GM12872 (cell line): Measurements from ENCODE around the gene HECTD1.

ENCODE experiments used
- TF ChIP-seq, protein P1 (sequence below): IDR thresholded peaks from 3 replicates; pipeline ENCODE4 v1.5.1; 2011; ENCODE audit warnings: low read depth, mild to moderate bottlenecking, low read length, moderate library complexity; ENCODE audit not compliant: insufficient read depth

Gene HECTD1

DNA sequence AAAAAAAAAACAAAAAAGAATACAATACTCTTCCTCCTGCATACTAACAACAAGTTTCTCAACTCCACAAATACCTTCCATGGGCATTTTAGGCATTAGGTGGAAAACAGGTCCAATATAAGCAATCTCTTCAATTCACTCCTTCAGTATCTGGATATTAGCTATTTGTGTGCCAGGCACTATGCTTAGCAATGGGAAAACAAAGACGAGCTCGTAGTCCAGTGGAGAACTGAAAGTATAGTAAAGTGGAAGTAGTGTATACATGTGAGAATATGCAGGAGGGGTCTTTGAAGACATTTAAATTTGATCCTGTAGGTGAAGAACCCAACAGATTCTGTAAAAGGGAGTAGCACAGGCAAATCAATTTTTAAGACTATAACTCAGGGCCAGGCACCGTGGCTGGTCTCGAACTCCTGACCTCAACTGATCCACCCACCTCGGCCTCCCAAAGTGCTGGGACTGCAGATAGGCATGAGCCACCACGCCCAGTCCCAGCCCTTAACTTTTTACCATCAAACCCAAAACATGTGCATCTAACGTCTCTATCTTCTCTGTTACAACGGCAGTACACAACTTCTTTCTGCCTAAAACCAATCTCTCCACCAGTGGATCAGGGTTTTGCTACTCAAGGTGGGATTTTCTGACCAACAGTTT lies 10.6 kb downstream of the HECTD1 start:
- TF ChIP-seq, protein P1, sequence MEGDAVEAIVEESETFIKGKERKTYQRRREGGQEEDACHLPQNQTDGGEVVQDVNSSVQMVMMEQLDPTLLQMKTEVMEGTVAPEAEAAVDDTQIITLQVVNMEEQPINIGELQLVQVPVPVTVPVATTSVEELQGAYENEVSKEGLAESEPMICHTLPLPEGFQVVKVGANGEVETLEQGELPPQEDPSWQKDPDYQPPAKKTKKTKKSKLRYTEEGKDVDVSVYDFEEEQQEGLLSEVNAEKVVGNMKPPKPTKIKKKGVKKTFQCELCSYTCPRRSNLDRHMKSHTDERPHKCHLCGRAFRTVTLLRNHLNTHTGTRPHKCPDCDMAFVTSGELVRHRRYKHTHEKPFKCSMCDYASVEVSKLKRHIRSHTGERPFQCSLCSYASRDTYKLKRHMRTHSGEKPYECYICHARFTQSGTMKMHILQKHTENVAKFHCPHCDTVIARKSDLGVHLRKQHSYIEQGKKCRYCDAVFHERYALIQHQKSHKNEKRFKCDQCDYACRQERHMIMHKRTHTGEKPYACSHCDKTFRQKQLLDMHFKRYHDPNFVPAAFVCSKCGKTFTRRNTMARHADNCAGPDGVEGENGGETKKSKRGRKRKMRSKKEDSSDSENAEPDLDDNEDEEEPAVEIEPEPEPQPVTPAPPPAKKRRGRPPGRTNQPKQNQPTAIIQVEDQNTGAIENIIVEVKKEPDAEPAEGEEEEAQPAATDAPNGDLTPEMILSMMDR, result no peak

DNA sequence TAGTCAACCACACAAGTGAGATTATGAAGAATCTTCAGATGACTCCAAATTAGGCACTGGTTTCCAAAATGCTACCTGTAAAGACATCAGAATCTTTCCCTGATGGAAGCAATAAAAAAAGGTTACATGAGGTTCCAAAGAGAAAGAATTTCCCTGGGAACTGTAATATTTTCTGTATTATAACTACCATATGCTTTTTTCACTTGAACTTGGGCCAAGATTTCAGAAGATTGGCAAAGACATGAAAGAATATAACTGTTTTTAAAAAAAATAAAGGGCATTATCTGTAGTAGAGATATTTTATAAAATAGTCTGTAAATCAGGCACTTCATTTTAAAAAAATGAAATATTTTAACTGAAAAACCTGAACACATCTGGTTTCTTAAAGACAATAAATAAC lies 12.9 kb downstream of the HECTD1 start:
- TF ChIP-seq, protein P1, result no peak

DNA sequence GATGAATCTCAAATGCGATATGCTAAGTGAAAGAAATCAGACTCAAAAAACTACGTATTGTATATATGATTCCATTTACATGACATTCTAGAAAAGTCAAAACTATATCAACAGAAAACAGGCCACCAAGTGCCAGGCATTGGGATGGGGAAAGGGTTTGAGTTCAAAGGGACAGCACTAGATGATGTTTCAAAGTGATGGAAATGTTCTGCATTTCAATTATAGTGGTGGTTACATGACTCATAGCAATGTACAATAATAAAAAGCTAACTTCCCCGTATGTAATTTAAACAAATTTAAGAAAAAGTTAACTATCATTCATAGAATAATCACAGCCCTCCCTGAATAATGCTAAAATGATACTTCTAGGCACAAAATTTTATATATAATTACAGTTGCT lies 13.5 kb downstream of the HECTD1 start:
- TF ChIP-seq, protein P1, result no peak

DNA sequence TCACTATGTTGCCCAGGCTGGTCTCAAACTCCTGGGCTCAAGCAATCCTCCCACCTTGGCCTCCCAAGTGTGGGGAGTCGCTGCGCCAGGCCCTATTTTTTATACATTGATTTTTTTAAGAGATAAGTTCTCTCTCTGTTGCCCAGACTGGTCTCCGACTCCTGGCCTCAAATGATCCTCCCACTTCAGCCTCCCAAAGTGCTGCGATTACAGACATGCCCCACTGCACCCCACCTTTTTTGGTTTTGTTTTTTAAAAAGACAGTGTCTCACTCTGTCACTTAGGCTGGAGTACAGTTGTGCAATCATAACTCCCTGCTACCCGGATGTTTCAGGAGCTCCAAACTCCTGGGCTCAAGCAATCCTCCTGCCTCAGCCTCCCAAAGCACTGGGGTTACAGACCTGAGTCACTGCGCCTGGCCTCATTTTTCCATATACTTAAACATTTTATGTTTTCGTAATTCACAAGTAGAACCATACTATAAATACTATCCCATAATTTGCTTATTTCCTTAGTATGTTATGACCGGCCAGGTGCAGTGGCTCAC lies 16.8 kb downstream of the HECTD1 start:
- TF ChIP-seq, protein P1, result no peak

DNA sequence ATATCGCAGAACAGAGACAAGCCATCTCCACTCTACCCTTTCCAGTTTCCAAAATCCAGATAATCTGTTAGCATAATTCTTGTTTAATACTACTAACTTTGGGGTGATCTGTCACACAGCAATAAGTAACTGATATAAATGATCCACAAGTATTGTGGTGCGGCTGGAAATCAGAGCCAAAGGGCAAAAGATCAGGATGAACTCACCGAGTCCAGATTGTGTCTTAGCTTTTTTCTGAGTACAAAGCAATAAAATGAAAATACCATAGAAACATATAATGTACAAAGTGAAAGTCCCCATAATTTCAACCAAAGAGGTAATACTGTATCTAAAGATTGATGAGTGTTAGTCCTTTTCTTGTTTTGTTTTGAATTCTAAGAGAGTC lies 17.4 kb downstream of the HECTD1 start:
- TF ChIP-seq, protein P1, result no peak

DNA sequence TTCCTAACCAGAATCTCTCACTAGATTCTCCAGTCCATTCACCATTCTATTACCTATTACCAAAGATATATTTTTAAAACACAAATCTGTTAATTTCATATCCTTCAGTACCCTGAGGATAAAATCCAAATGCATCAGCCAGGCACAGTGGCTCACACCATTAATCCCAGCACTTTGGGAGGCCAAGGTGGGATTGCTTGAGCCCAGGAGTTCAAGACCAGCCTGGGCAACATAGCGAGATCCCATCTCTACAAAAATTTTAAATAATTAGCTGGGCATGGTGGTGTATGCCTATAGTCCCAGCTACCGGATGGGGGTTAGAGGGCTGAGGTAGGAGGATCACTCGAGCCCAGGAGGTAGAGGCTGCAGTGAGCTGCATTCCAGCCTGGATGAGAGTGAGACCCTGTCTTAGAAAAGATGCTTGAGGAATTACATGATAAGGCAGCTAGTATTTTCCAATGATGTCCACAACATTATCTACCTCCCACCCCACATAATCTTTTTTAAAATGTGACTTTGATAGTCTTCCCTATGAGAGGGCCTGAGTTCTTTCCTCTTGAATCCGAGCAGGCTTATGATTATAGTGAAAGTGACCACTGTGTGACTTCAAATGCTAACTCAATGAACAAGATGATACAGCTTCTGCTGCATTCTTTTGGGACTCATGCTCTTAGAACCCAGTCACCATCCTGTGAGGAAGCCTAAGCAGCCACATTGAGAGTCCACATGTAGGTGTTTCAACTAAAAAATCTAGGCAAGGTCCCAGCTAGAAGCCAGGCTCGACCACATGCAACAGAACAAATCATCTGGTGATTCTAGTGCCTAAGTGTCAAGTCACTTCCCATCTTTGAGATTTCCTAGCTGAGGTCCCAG lies 18.0 kb downstream of the HECTD1 start:
- TF ChIP-seq, protein P1, result no peak

DNA sequence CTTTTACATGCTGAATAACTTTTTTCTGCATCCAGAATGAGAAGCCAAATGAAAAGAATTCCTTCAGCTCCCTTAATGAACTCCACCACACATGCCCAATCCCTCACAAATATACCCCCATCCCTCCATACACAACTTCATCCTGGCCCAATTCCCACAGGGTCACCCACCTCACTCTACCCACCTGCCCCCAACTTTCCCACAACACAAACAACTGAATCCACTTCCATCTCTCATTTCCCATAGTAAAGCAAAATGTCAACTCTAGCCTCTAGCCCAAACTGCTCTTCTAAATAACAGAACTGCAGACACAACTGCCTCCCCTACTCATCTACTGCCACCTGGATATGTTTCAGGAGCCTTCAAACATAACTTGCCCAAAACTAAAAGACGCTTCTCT lies 18.8 kb downstream of the HECTD1 start:
- TF ChIP-seq, protein P1, result no peak
